NCI-H82 treated with DMSO at 0.1 percent for 48 hours (cell line): ENCODE results near the gene RAB34.
"Not testable (repeated sequence)": the region's sequence is repeated elsewhere in the genome, so short reads cannot be mapped to it uniquely, and the experiment has no call there.

Experiments
- DNase-seq: peaks from one replicate; lab custom pipeline; 2025; ENCODE audit not compliant: unreplicated experiment; lab: John Stamatoyannopoulos, UW

RAB34 gene

GRCh38 chr17:28746611-28747050 is 29.0 kb upstream of the RAB34 start:
- DNase-seq, result peak; percentile 90

DNA sequence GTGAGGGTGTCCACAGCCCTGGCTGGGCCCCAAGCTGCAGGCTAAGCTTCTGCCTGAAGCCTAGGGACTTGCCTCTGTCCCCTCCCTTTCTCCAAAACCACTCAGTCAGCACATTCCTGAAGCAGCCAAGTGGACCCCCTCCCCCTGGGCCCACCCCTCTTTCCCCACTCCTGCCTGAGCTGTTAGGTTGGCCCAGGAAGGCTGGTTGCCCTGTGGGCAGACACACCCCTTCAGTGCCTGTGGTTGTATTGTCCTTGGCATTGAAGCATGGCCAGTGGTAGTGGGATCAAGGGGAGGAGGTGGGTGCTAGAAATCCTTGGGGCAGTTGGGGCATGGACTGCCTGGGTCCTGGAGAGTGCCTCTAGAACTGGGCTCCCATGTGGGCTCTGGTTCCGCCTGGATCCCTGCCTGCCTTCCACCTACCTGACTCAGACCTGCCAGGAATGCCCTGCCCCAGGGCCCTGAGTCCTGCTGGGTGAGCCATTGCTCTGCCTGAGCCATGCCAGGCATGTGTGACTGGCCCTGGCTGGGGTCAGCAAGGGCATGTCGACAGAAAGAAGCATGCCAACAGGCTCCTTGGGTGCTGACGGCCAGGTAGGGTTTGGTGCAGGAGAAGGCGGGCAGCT is 28.2 kb upstream of the RAB34 start:
- DNase-seq, result no peak

DNA sequence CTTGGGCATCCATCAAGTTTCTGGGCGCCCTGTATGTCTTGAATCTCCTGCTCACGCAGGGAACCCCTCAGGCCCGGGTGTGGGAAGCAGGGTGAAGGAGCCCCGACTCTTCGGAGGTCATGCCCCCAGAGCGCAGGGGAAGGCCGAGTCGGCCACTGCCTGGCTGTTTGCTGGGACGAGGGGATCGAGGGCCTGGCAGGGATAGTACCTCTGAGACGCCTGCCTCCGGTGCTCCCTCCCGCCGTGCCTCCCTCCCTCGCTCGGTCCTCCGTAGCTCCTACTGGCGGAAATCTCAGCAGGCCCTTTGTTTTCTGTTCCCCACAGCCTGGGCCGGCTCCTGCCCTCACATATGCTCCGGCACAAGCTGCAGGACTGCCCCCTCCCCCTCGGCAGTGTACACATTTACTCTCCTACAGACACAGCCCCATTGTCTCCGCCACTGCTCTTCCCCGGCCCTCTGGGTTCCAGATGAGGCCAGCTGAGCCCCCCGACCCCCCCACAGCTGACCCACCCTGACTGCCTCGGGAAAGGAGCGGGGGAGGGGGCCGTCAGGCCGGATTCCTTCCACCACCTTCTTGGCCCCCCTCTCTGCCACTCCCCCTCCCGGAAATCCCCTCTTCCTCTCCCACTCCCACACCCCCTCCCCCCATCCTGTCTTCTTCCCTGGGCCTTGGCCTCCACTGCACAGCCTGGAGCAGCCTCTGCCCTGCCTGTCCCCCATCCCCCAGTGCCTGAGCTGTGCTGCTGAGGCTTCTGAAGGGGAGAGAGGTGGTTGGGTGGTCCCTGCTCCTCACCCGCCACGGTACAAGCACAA is 27.5 kb upstream of the RAB34 start:
- peak; percentile 24 for DNase-seq

- DNase-seq, result peak; percentile 52
These were observed 26.7 kb upstream of the RAB34 start for GRCh38 chr17:28744104-28744971.

- peak; percentile 70 for DNase-seq
These were observed 25.8 kb upstream of the RAB34 start, which contains the start of gene TRAF4 for GRCh38 chr17:28743243-28744103. TSS of gene TRAF4 (plus strand) at chr17:28744011. CDS start at chr17:28744113, 102 bp downstream.

DNA sequence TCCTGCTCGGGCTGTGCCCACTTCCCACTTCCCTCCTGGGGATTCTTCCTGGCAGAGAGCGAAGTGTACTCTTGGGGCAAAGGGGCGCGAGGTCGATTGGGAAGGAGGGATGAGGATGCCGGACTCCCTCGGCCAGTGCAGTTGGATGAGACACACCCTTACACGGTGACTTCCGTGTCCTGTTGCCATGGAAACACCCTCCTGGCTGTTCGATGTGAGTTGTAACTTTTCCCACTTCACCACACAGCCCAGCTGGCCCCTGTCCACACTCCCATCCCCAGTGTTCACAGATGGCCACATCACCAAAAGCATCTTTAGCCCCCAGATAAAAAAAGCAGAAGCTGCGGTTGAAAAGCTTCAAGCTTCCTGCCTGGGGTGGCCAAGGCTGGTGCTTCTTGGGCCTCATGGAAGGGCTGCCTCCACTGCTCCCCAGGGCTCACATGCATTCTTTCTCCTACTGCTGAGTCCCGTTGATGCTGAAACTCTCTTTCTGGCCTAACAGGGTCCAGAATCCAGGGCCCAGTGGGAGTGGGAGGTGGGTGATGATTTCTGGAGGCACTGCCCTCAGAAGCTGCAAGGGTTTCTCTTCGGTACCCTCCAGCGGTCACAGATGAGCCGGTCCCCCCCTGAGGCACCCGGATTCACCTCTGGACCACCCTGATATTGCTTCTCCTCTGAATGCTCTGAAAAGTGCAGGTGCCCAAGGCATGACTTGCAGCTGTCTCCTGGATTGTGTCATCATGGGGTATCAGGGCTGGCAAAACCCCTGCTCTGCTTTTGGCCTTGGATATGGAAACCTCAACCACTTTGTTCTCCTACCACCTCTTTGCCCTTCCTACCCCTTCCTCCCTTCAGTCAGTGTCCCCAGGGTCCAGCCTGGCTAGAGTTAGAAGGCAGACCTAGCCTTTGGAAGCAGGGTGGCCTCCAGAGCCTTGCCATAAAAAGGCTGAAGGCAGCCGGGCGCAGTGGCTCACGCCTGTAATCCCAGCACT is 24.0 kb upstream of the RAB34 start:
- no peak for DNase-seq

GRCh38 chr17:28740406-28741357 is 23.0 kb upstream of the RAB34 start:
- no peak for DNase-seq

GRCh38 chr17:28738680-28739384 is 21.2 kb upstream of the RAB34 start:
- DNase-seq, result no peak

DNA sequence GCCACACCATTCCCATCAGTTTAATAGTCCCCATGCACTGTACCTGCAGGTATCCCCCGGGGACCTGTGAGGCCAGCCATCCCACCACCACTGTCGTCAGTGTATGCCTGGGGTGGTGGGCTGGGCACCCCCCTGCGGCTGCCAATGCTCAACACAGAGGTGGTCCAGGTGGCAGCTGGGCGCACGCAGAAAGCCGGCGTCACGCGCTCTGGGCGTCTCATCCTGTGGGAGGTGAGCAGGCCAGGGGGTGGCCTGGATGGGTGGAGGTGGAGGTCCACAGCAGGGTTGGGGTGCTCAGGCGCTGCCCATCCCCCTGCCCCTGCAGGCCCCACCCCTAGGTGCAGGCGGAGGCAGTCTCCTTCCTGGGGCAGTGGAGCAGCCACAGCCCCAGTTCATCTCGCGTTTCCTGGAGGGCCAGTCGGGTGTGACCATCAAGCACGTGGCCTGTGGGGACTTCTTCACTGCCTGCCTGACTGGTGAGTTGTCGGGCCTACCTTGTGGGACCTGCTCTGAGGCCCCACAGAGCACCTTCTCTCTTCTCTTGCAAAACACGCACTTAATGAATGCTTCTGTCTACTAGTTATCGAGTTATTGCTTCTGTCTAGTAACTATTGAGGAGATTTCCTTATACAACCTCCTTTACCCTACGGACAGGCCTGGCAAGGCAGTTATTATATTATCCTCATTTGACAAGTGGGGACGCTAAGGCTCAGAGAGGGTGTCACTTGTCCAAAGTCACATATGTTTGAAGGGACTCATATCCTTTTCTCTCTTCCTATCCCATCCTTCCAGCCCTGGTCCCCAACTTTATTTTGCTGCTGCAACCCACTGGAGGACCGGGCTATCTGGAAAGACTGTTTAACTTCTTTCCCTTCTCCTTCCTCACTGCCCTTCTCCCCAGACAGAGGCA is 20.4 kb upstream of the RAB34 start:
- no peak for DNase-seq

- no peak for DNase-seq
These were observed 19.6 kb upstream of the RAB34 start for GRCh38 chr17:28737316-28737715.

DNA sequence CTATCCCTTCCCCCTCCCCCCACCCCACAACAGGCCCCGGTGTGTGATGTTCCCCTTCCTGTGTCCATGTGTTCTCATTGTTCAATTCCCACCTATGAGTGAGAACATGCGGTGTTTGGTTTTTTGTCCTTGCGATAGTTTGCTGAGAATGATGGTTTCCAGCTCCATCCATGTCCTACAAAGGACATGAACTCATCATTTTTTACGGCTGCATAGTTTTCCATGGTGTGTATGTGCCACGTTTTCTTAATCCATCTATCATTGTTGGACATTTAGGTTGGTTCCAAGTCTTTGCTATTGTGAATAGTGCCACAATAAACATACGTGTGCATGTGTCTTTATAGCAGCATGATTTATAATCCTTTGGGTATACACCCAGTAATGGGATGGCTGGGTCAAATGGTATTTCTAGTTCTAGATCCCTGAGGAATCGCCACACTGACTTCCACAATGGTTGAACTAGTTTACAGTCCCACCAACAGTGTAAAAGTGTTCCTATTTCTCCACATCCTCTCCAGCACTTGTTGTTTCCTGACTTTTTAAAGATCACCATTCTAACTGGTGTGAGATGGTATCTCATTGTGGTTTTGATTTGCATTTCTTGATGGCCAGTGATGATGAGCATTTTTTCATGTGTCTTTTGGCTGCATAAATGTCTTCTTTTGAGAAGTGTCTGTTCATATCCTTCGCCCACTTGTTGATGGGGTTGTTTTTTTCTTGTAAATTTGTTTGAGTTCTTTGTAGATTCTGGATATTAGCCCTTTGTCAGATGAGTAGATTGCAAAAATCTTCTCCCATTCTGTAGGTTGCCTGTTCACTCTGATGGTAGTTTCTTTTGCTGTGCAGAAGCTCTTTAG is 18.5 kb upstream of the RAB34 start:
- not testable (repeated sequence) for DNase-seq

GRCh38 chr17:28735242-28735722 is 17.6 kb upstream of the RAB34 start:
- DNase-seq, result no peak

DNA sequence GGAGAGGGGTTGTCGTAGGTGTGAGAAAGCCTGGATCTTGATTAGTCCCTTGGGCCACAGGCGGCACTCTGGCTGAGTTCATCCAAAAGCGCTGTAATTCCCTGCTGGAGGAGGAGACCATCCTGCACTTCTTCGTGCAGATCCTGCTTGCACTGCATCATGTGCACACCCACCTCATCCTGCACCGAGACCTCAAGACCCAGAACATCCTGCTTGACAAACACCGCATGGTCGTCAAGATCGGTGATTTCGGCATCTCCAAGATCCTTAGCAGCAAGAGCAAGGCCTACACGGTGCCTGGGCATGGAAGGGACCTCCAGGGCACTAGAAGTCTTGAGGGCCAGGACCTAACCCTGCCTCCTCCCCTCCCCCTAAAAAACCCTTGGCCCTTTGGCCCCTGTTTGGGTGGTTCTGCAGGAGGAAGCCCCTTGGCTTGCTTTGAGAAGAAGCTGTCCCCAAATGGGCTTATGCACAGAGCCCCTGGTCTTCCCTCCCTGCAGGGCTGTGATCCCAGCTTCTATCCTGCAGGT is 17.1 kb upstream of the RAB34 start:
- no peak for DNase-seq

DNA sequence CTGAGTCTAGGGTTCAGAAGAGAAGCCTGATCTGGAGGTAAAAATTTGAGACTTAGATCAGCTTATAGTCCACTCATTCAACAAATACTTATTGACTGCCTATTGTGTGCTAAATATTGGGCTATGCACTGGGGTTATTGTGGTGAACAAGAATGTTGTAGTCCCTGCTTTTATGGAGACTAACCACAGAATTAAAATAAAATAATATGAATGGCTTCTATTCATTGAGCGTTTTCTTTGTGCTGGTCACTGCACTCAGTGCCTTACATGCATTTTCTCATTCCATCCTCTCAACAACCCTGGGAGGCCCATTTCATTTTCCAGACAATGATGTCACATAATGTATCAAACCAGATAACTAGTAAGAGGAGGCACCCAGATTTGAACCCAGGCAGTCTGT is 15.7 kb upstream of the RAB34 start:
- no peak for DNase-seq

DNA sequence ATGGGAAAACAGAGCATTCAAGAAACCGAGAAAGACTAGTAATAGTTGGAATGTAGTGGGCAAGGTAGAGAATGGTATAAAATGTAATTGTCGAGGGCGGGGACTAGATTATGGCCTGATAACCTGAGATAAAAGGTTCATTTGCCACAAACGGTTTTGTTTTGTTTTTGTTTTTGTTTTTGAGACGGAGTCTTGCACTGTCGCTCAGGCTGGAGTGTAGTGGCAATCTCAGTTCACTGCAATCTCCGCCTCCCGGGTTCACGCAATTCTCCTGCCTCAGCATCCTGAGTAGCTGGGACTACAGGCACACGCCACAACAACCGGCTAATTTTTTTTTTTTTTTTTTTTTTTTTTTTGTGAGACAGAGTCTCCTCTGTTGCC is 12.3 kb upstream of the RAB34 start:
- DNase-seq, result no peak
